OCI-LY1 (cell line): ENCODE measurements around the gene TTLL3.
A peak's percentile ranks its signal among the peaks of the same experiment; 100 is the strongest.

Experiments
- H2AFZ ChIP-seq: fragments of 200-600 bp; sonication (generic), shearing (Covaris generic); 2 replicates; pipeline ENCODE4 v1.6.0; 2014; ENCODE audit warnings: antibody characterized with exemption, mild to moderate bottlenecking, low read length
- H3F3A ChIP-seq: fragments of 200-600 bp; sonication (generic), shearing (Covaris generic); 2 replicates; pipeline ENCODE4 v1.6.0; 2014; ENCODE audit warnings: mild to moderate bottlenecking, antibody characterized with exemption, low read length, moderate library complexity; ENCODE audit not compliant: insufficient read depth
- H3K27ac ChIP-seq: fragments of 200-600 bp; sonication (generic); 2 replicates; pipeline ENCODE4 v1.5.1; 2014; ENCODE audit warnings: low read length, mixed run types, mild to moderate bottlenecking, low read depth; ENCODE audit not compliant: poor library complexity, severe bottlenecking
- H3K27me3 ChIP-seq: fragments of 200-600 bp; sonication (generic); 2 replicates; pipeline ENCODE4 v1.6.0; 2014; ENCODE audit warnings: antibody characterized with exemption, mild to moderate bottlenecking, low read length, moderate library complexity; ENCODE audit not compliant: insufficient read depth
- H3K36me3 ChIP-seq: fragments of 200-600 bp; sonication (generic); 2 replicates; pipeline ENCODE4 v1.6.1; 2014; ENCODE audit warnings: mild to moderate bottlenecking, antibody characterized with exemption, low read length, moderate library complexity, mixed read lengths; ENCODE audit not compliant: insufficient read depth
- H3K4me1 ChIP-seq: fragments of 200-600 bp; sonication (generic); 2 replicates; pipeline ENCODE4 v1.5.1; 2014; ENCODE audit warnings: mild to moderate bottlenecking, low read length, moderate library complexity; ENCODE audit not compliant: insufficient read depth, severe bottlenecking
- H3K4me2 ChIP-seq: fragments of 200-600 bp; sonication (generic), shearing (Covaris generic); 2 replicates; pipeline ENCODE4 v1.6.1; 2014; ENCODE audit warnings: low read length
- H3K4me3 ChIP-seq: fragments of 200-600 bp; sonication (generic); 2 replicates; pipeline ENCODE4 v1.5.1; 2014; ENCODE audit warnings: low read length, low read depth, mild to moderate bottlenecking, mixed read lengths; ENCODE audit not compliant: poor library complexity, severe bottlenecking
- H3K79me2 ChIP-seq: fragments of 200-600 bp; shearing (Covaris generic); 2 replicates; pipeline ENCODE4 v1.6.1; 2016; ENCODE audit warnings: mixed run types, low read length, mixed read lengths; ENCODE audit not compliant: insufficient read depth
- H3K9ac ChIP-seq: fragments of 200-600 bp; sonication (generic), shearing (Covaris generic); 2 replicates; pipeline ENCODE4 v1.6.1; 2014; ENCODE audit warnings: mild to moderate bottlenecking, low read length, mixed read lengths
- H3K9me2 ChIP-seq: fragments of 200-600 bp; sonication (generic), shearing (Covaris generic); 2 replicates; pipeline ENCODE4 v1.6.1; 2014; ENCODE audit warnings: low read depth, mild to moderate bottlenecking, low read length, mixed read lengths
- H3K9me3 ChIP-seq: fragments of 200-600 bp; shearing (Covaris generic); 2 replicates; pipeline ENCODE4 v1.6.1; 2014; ENCODE audit warnings: low read length, mixed read lengths
- H4K20me1 ChIP-seq: fragments of 200-600 bp; sonication (generic), shearing (Covaris generic); 2 replicates; pipeline ENCODE4 v1.6.0; 2016; ENCODE audit warnings: mild to moderate bottlenecking, low read length; ENCODE audit not compliant: insufficient read depth
- CTCF ChIP-seq: fragments of 200-600 bp; sonication (generic), shearing (Covaris generic); IDR thresholded peaks from 2 replicates; pipeline ENCODE4 v1.5.1; 2017; ENCODE audit warnings: mild to moderate bottlenecking, antibody characterized with exemption, low read length, moderate library complexity, mixed read lengths
- EZH2 ChIP-seq: fragments of 200-600 bp; sonication (generic), shearing (Covaris generic); IDR thresholded peaks from 2 replicates; pipeline ENCODE4 v1.8.0; 2017; ENCODE audit warnings: borderline replicate concordance, mixed run types, mild to moderate bottlenecking, antibody characterized with exemption, low read length, moderate library complexity, mixed read lengths

TTLL3 gene

GRCh38 chr3:9786209-9786739 lies 23.8 kb upstream of the TTLL3 start:
- Histone ChIP-seq H3K9me2 (no peaks in the 10 kb centered on the region), H3K27me3 (no peaks in the 10 kb centered on the region), H3K4me1 (peaks cover 17% of the 10 kb centered on the region), H3F3A (no peaks in the 10 kb centered on the region), H3K9me3 (no peaks in the 10 kb centered on the region), H2AFZ (no peak overlapping the region), H3K36me3 (peaks cover 60% of the 10 kb centered on the region), H3K4me2 (no peak overlapping the region), H3K27ac (no peak overlapping the region), H3K9ac (no peak overlapping the region), H4K20me1 (no peaks in the 10 kb centered on the region), H3K79me2 (no peaks in the 10 kb centered on the region), H3K4me3 (no peak overlapping the region)
- no peak for TF ChIP-seq EZH2

- no peaks in the 10 kb centered on the region for H3F3A ChIP-seq
- H3K4me2 ChIP-seq: no peak overlapping the region
- H3K4me3 ChIP-seq: no peak overlapping the region
- no peaks in the 10 kb centered on the region for H3K9me2 ChIP-seq
- peaks cover 57% of the 10 kb centered on the region for H3K36me3 ChIP-seq
- no peaks in the 10 kb centered on the region for H3K9me3 ChIP-seq
- H2AFZ ChIP-seq: no peak overlapping the region
- peaks cover 3% of the 10 kb centered on the region; the same call in 1 of the 2 replicates for H3K79me2 ChIP-seq
- H3K27me3 ChIP-seq: no peaks in the 10 kb centered on the region
- H3K4me1 ChIP-seq: peaks cover 16% of the 10 kb centered on the region
- no peak overlapping the region for H3K9ac ChIP-seq
- TF ChIP-seq CTCF (peak; percentile 85), EZH2 (no peak)
- H4K20me1 ChIP-seq: no peaks in the 10 kb centered on the region
- H3K27ac ChIP-seq: no peak overlapping the region
Observed at GRCh38 chr3:9786825-9787669, 23.0 kb upstream of the TTLL3 start.

- Histone ChIP-seq H3K4me1 (peaks cover 12% of the 10 kb centered on the region), H3K27me3 (no peaks in the 10 kb centered on the region)
- TF ChIP-seq CTCF (no peak), EZH2 (no peak)
Observed at GRCh38 chr3:9787714-9788113, 22.3 kb upstream of the TTLL3 start.

More at GRCh38 chr3:9787714-9788113, 22.3 kb upstream of the TTLL3 start:
- Histone ChIP-seq H3F3A (no peaks in the 10 kb centered on the region), H2AFZ (no peak overlapping the region), H3K36me3 (peaks cover 51% of the 10 kb centered on the region), H3K9ac (no peak overlapping the region), H3K27ac (no peak overlapping the region), H3K4me3 (no peak overlapping the region), H3K79me2 (peaks cover 3% of the 10 kb centered on the region; the same call in 1 of the 2 replicates), H4K20me1 (no peaks in the 10 kb centered on the region), H3K9me3 (no peaks in the 10 kb centered on the region), H3K4me2 (no peak overlapping the region), H3K9me2 (no peaks in the 10 kb centered on the region)
